ENCODE results near the gene UBAC1. TPM values are rescaled to one million over a fixed set of nuclear protein-coding genes. Genes with fewer than 3 reads are reported as not detected.
A peak's percentile ranks its signal among the peaks of the same experiment; 100 is the strongest.

The UBAC1 gene
- total RNA-seq, 1 experiment from 2014 or later = 54.8 TPM

- intact Hi-C loops (cut with micrococcal nuclease) = no loop called here
- CTCF ChIA-PET = no interaction called here
- BruUV-seq (replicated peaks) = no TSS peak
Observed at GRCh38 chr9:135924628-135925338, 36.4 kb downstream of the UBAC1 start.

More at GRCh38 chr9:135924628-135925338, 36.4 kb downstream of the UBAC1 start:
- no peak overlapping the region for H3K9ac ChIP-seq (ENCODE audit: low read length)
- ChIA-PET RAD21 (ENCODE audit: low non-redundant PET in 1 of 2, low total read pairs in 2 of 2, uncharacterized antibody in 2 of 2, unreplicated experiment in 2 of 2) (no interaction called here), POLR2A (no interaction called here)
- H3K4me3 ChIP-seq (replicated peaks in 1 of 2; ENCODE audit: low read depth in 1 of 2, low read length in 2 of 2) = no peak overlapping the region
- no peak for DNase-seq (ENCODE audit: low read depth, low spot score)
- H3K4me1 ChIP-seq (ENCODE audit: control insufficient read depth in 1 of 2, insufficient read depth in 2 of 2, low read length in 2 of 2) = peaks cover 20 to 37% of the 10 kb centered on the region in 2 experiments
- H4K20me1 ChIP-seq (ENCODE audit: insufficient read depth) = no peaks in the 10 kb centered on the region
- no peaks in the 10 kb centered on the region for H3K9me3 ChIP-seq (ENCODE audit: control insufficient read depth in 1 of 2, insufficient read depth in 1 of 2, low read depth in 1 of 2, low read length in 2 of 2)
- peak overlapping the region; percentile 17; the same call in 1 of the 2 replicates for H3K27ac ChIP-seq (ENCODE audit: low read depth, low read length)
- H3K9me2 ChIP-seq (ENCODE audit: insufficient read depth) = no peaks in the 10 kb centered on the region
- no peak for ATAC-seq
- H3K4me2 ChIP-seq (ENCODE audit: low read length) = no peak overlapping the region
- H3K36me3 ChIP-seq (ENCODE audit: control insufficient read depth in 1 of 2, insufficient read depth in 2 of 2, low read length in 2 of 2) = peaks cover 0 to 3% of the 10 kb centered on the region in 2 experiments; a peak in 1 of 4 replicates
- H3K27me3 ChIP-seq (ENCODE audit: insufficient read depth, low read length) = no peaks in the 10 kb centered on the region
- TF ChIP-seq YY1 (IDR thresholded peaks at IDR 0.05; ENCODE audit: extremely low read depth, insufficient replicate concordance, low read depth, low read length) (no peak), EZH2phosphoT487 (IDR thresholded peaks at IDR 0.05; ENCODE audit: borderline replicate concordance) (no peak), POLR2A (IDR thresholded peaks at IDR 0.05; ENCODE audit: borderline replicate concordance, extremely low read depth, insufficient read depth, insufficient read length) (no peak), ATF3 (IDR thresholded peaks at IDR 0.05) (no peak), JUND (IDR thresholded peaks at IDR 0.05) (no peak), SP1 (IDR thresholded peaks at IDR 0.05; ENCODE audit: low read depth) (no peak), ZBTB33 (IDR thresholded peaks at IDR 0.05; ENCODE audit: extremely low read depth, insufficient replicate concordance, low read length) (no peak), FOSL1 (IDR thresholded peaks at IDR 0.05; ENCODE audit: low read depth) (no peak), EGR1 (IDR thresholded peaks at IDR 0.05; ENCODE audit: low read depth) (no peak), RAD21 (IDR thresholded peaks at IDR 0.05; ENCODE audit: low read depth) (no peak), REST (IDR thresholded peaks at IDR 0.05; ENCODE audit: low read depth) (no peak), SRF (IDR thresholded peaks at IDR 0.05; ENCODE audit: low read depth) (no peak), ZNF274 (IDR thresholded peaks at IDR 0.05; ENCODE audit: low read depth, low read length) (no peak)
- no peaks in the 10 kb centered on the region for H3K79me2 ChIP-seq (ENCODE audit: insufficient read depth, low read length)
- H2AFZ ChIP-seq (ENCODE audit: low read depth, low read length, poor library complexity, severe bottlenecking) = no peak overlapping the region
